ENCODE results near the gene IZUMO3.

Gene IZUMO3

GRCh38 chr9:24516463-24516862, 29.2 kb downstream of the IZUMO3 start:
- H3K27ac ChIP-seq: no peak overlapping the region
- no peaks in the 10 kb centered on the region for H3K36me3 ChIP-seq (replicated peaks)
- DNase-seq: no peak
- in situ Hi-C loops (cut with HindIII; ENCODE audit: low pct_ligation_motif_present, low sequenced_read_pairs): no loop called here
- TF ChIP-seq CTCF (IDR thresholded peaks at IDR 0.05; ENCODE audit: low read depth, low read length, missing control alignments): no peak
- no peaks in the 10 kb centered on the region for H3K27me3 ChIP-seq (replicated peaks)
- no peak overlapping the region for H3K4me3 ChIP-seq (ENCODE audit: low read depth, low read length)

- H3K27me3 ChIP-seq (replicated peaks): no peaks in the 10 kb centered on the region
- in situ Hi-C loops (cut with HindIII; ENCODE audit: low pct_ligation_motif_present, low sequenced_read_pairs): no loop called here
- no peak for TF ChIP-seq CTCF (IDR thresholded peaks at IDR 0.05; ENCODE audit: low read depth, low read length, missing control alignments)
Measured at GRCh38 chr9:24509850-24510249, 35.8 kb downstream of the IZUMO3 start.

GRCh38 chr9:24504521-24504920, 41.2 kb downstream of the IZUMO3 start:
- no peak for TF ChIP-seq CTCF (IDR thresholded peaks at IDR 0.05; ENCODE audit: low read depth, low read length, missing control alignments)
- Histone ChIP-seq H3K36me3 (replicated peaks) (no peaks in the 10 kb centered on the region), H3K27ac (no peak overlapping the region), H3K4me3 (ENCODE audit: low read depth, low read length) (no peak overlapping the region), H3K27me3 (replicated peaks) (no peaks in the 10 kb centered on the region)
- DNase-seq: no peak
- in situ Hi-C loops (cut with HindIII; ENCODE audit: low pct_ligation_motif_present, low sequenced_read_pairs): no loop called here

More at GRCh38 chr9:24509850-24510249, 35.8 kb downstream of the IZUMO3 start:
- no peak for DNase-seq
- Histone ChIP-seq H3K4me3 (ENCODE audit: low read depth, low read length) (no peak overlapping the region), H3K36me3 (replicated peaks) (no peaks in the 10 kb centered on the region), H3K27ac (no peak overlapping the region)

- TF ChIP-seq CTCF (IDR thresholded peaks at IDR 0.05; ENCODE audit: low read depth, low read length, missing control alignments): no peak
- no peaks in the 10 kb centered on the region for H3K27me3 ChIP-seq (replicated peaks)
- in situ Hi-C loops (cut with HindIII; ENCODE audit: low pct_ligation_motif_present, low sequenced_read_pairs): no loop called here
- H3K4me3 ChIP-seq (ENCODE audit: low read depth, low read length): no peak overlapping the region
- H3K27ac ChIP-seq: no peak overlapping the region
- DNase-seq: no peak
- no peaks in the 10 kb centered on the region for H3K36me3 ChIP-seq (replicated peaks)
Measured at GRCh38 chr9:24502206-24502937, 43.3 kb downstream of the IZUMO3 start.

GRCh38 chr9:24500761-24501160, 44.9 kb downstream of the IZUMO3 start:
- DNase-seq: no peak
- no peaks in the 10 kb centered on the region for H3K36me3 ChIP-seq (replicated peaks)
- no peaks in the 10 kb centered on the region for H3K27me3 ChIP-seq (replicated peaks)
- no peak for TF ChIP-seq CTCF (IDR thresholded peaks at IDR 0.05; ENCODE audit: low read depth, low read length, missing control alignments)
- H3K4me3 ChIP-seq (ENCODE audit: low read depth, low read length): no peak overlapping the region
- no peak overlapping the region for H3K27ac ChIP-seq
- in situ Hi-C loops (cut with HindIII; ENCODE audit: low pct_ligation_motif_present, low sequenced_read_pairs): no loop called here

GRCh38 chr9:24498632-24499031, 47.1 kb downstream of the IZUMO3 start:
- in situ Hi-C loops (cut with HindIII; ENCODE audit: low pct_ligation_motif_present, low sequenced_read_pairs): no loop called here
- no peak for TF ChIP-seq CTCF (IDR thresholded peaks at IDR 0.05; ENCODE audit: low read depth, low read length, missing control alignments)
- Histone ChIP-seq H3K27ac (no peak overlapping the region), H3K36me3 (replicated peaks) (no peaks in the 10 kb centered on the region), H3K4me3 (ENCODE audit: low read depth, low read length) (no peak overlapping the region), H3K27me3 (replicated peaks) (no peaks in the 10 kb centered on the region)
- no peak for DNase-seq
